NOMO-1 (cell line): ENCODE data around the gene FGFR4.

Source experiments
- DNase-seq, 2 experiments: peaks; one replicate each; lab custom pipeline; 2025; ENCODE audit not compliant: unreplicated experiment in 2 of 2; lab: John Stamatoyannopoulos, UW

Gene FGFR4

DNA sequence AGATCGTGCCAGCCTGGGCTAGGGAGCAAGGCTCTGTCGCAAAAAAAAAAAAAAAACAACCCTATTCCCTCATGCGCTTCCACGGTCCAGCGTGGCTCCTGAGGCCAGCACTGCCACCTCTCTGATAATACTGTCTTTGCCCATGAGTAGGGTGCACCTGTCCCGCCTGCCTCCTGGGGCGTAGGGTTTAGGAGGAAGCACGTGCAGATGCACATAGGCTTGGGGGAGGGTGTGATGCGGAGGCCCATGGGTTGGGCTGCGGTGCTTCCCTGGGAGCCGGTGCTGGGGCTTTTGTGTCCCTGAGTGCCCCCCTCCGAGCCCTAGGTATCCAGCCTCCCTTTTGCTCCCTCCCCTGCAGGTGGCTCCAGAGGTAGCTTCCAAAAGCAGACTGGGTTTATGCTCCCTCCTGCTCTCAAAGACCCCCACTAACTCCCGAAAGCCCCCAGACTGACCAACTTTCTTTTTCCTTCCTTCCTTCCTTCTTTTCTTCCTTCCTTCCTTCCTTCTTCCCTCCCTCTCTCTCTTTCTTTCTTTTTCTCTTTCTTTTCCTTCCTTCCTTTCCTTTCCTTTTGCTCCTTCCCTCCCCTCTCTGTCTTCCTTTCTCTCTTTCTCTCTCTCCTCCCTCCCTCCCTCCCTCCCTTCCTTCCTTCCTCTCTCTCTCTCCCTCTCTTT, 12.8 kb downstream of the FGFR4 start:
- no peak for DNase-seq

DNA sequence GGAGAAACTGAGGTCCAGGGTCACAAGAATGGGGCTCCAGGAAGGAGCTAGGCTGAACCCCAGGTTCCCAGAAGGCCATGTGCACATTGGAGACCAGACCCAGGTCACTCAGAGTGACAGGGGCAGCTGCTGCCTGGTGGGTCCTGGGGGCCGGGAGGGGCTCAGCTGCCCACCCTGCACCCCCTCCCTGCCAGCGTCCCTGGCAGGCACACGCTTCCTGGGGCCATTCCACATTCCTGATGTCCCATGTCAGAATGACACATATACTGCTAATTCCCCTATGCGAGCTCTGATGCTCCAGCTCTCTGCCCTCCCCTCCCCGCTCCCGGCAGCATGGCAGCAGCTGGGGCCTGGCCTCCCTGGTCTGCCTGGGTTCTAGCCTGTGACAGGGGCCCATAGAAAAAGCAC, 14.0 kb downstream of the FGFR4 start:
- no peak for DNase-seq

DNA sequence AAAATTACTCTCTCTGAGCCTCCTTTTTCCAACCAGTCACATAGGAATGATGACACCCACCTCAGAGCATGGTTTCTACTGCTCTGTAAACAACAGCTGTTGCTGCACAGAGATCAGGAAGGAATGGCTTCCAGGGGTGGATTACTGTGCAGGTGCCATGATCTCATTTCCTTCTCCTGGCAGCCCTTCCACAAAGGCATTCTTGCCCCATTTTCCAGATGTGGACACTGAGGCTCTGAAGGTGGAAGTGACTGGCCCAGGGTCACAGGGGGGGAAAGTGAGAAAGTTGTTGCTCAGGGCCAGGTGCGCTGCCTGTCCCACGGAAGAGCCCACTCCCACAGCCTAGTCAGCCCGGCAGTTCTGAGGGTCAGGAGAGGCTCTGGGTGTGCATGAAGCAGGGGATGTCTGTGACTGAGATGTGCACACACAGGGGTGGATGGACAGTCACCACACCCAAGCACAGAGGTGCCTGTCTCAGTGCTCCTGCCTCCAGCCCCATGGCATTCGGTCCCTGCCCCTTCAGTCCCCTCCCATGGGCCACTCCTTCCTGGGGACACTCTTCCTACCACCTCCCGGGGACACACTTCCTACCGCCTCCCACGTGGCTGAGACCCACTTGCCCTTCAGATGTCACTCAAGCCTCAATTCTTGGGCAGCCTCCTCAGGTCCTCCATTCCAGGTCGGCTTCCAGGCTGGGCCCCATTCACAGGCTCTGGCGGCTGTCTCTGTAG, 17.0 kb downstream of the FGFR4 start:
- DNase-seq, result no peak

DNA sequence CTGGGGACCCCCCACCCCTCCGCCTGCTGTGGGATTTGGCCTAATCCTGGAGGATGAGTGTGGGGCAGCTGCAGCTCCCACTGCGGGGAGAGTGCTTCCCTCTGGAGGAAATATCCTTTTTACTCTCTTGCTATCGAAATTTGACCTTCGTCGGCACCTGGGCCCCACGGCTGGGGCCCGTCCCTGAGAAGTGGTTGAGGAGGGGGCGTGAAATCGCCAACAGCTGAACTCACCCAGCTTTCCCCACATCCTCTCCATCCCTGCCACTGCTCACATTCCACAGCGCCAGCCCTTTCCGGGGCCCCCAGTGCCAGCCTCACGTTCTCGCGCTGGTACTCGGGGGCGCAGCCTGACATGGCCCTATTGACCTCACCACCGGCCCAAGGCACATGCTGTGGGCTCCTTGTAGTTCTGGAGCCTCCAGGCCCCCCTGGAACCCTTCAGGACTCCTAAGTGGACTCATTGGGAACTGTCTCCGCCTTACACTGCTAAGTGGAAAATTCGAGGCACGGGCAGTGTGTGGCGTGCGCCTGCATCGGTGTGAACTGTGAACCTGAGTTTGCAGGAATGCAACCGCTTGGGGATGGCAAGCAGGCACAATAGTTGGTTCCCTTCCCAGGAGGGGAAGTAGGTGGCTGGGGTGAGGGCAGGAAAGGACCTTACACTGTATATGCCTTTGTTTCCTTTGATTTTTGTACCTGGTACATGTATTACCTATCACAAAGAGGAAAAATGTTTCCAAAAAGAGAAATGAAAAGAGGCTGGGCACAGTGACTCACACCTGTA, 19.2 kb downstream of the FGFR4 start:
- no peak for DNase-seq

DNA sequence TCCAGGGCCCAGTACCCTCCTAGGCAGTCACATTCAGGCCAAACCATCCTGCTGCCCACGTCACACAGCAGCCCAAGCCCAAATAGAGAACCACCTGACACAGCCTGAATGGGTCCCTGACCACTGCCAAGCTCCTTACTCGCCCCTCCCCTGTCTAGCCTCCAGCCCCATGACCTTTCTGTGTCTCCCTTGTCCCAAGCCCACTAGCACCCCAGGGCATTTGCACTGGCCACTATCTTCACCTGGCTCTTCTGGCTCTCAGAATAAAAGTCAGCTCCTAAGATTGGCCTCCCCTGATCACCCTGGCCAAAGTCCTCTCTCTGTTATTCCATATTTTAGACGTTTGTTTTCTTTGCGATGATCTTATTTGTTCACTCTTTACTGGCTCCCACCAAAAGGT, 20.4 kb downstream of the FGFR4 start:
- no peak for DNase-seq

DNA sequence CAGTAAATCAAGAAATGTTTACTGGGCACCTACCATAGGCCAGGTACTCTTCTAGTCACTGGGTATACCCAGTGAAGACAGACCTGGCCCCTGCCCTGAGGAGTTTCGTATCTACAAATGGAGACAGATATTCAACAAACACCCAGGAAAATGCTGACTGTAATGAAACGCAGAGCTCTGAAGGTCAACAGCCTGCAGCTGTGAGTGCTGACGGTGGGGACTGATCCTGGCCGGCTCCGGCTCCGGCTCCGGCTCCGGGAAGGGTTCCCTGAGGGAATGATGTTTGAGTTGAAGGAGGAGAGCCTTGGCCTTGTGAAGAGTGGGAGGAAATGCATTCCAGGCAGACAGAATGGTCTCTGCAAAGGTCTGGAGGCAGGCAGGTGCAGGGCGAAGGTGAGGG, 23.1 kb downstream of the FGFR4 start:
- no peak for DNase-seq

DNA sequence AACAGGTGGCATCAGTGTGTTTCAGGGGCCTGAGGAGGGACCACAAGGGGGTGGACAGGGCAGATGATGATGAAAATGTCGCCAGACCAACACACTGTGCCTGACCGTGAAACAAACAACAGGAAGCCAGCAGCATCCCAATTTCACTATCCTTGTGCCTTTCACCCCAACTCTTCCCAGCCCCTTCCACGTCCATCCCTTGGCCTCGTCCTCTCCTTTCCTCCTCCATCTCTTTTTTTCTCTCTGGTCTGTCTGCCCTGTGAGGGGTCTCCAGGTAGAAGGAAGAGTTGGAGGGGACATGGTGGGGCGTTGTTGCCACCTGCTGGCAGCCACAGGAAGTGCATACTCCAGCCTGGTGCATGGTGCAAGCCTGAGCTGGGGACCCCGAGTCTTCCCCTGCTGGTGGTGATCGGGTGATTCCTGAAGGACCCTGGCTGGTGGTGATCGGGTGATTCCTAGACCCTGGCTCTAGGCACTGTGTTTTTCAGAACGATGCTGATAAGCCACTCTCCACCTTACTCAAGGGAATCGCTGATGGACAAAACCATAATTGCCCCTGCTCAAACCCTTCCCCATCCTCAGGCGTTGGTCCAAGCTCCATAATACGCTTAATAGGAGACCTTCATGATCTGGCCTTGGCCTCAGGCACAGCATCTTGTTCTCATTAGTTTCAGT, 25.1 kb downstream of the FGFR4 start:
- peak; percentile 29 to 38 for DNase-seq

DNA sequence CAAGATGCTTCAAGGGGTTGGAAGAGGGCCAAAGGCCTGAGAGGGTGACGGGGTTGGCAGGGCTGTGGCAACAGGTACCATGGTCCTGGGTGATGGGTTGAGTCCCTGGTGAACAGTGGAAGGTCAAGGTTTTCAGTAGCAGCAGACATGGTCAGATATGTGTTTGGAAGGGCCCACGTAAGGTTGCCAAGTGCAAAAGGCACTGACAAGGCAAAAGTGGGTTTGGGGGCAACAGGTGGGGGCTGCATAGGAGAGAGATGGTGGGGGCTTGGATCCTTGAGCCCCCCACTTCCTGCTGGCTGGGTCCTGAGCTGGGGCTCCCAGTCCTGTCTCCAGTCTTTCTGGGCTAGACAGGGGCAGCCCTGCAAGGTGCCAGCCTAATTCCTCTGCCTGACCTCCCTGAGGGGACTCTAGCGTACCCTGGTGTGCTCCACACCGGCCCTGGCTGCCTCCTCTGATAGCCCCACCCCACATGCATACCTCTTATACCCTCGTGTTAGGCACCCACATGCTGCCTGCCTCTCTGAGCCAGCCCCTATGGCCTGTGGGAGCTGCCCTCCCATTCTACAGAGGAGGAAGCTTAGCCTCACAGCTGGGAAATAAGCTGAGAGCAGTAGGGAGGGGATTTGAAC, 26.0 kb downstream of the FGFR4 start:
- no peak for DNase-seq

DNA sequence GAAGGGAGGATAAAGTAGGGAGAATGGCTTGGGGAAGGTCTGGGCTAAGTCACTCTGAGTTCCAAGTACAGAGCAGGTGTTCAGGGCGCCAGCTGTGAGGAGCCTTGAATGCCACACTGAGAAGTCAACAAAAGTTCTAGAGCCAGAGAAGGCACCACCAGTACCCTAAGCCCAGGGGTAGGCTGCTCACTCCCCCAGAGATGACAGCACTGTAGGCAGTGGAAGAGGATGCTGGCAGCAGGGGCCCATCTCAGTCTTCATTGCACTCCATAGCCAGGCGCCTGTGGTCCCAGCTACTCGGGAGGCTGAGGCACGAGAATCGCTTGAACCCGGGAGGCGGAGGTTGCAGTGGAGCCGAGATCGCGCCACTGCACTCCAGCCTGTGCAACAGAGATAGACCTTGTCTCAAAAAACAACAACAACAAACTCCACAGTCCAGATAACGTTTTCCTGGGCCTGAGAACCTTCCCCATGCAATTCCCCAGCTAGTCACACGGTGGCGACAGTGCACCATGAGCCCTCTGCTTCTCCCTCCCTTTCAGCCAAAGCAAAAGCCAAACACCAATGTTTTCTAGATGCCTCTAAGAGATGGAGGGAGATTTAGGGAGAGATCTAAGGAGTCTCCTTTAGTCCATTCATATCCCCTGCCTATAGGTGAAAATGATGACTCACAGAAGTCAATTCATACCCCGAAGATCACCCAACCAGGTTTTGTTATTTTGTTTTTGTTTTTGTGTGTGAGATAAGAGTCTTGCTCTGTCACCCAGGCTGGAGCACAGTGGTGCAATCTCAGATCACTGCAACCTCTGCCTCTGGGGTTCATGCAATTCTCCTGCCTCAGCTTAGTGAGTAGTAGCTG, 27.1 kb downstream of the FGFR4 start:
- peak; percentile 64 to 79 for DNase-seq

DNA sequence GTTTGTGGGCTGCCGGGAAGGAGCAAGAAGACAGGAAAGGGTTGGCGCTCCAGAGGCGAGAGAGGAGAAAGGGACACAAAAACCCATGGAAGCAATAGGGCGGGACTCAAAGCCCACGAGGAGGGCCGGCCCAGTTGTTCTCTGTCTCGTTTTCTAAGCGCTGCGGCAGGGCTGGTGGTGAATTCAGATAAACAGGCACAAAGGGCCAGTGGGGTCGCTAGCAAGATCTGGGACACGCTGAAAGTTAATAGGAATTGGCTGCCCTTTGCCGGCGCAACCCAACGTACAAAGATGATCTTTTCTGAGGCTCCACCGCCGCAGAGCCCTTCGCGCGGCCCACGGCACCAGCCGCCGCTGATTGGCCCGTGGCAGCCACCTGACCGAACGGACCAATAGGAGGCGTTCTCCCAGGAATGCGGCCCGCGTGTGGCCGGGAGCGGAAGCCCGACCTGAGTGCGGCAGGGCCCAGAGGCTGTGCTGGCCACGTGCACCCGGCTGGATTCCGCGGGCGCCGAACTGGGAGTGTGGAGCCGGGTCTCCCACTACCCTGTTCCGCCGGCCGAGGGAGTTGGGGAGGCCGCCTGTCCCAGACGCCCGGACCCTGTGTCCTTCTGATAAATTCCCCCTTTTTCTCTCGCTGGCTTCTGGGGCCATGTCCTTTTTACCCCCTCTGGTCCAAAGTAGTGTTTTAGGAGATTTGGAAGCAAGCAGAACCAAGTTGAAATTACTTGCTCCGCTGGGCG, 30.1 kb downstream of the FGFR4 start:
- DNase-seq, result no peak

DNA sequence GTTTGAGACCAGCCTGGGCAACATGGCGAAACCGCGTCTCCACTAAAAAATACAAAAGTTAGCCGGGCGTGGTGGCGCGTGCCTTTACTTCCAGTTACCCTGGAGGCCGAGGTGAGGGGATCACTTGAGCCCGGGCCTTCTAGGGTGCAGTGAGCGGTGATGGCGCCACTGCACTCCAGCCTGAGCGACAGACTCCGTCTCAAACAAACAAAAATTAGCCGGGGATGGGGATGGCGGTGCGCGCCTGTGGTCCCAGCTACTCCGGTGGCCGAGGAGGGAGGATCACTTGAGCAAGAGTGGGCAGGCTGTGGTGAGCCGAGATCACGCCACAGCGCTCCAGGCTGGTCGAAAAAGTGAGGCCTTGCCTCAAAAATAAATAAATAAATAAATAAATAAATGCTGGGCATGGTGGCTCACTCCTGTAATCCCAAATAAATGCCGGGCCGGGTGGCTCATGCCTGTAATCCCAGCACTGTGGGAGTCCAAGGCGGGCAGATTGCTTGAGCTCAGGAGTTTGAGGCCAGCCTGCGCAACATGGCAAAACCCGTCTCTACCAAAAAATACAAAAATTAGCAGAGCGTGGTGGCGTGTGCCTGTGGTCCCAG, 30.8 kb downstream of the FGFR4 start:
- no peak for DNase-seq

DNA sequence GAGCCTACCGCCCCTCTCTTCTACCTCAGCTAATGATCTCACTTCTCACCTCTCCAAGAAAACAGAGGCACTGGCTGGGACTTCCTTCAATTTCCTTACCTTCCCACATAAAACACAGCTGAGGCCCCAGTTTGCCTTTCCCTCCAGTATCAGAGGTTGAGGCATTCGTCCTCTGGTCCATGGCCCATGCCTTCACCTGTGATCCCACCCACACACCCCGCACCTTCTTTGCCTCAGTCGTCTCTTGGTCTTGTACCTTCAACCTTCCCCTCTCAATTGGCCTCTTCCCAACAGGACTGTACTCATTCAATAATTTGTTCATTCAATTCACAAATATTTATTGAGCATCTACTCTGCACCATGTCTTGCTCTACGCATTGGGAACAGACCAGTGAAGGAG, 35.9 kb downstream of the FGFR4 start:
- DNase-seq, result no peak

DNA sequence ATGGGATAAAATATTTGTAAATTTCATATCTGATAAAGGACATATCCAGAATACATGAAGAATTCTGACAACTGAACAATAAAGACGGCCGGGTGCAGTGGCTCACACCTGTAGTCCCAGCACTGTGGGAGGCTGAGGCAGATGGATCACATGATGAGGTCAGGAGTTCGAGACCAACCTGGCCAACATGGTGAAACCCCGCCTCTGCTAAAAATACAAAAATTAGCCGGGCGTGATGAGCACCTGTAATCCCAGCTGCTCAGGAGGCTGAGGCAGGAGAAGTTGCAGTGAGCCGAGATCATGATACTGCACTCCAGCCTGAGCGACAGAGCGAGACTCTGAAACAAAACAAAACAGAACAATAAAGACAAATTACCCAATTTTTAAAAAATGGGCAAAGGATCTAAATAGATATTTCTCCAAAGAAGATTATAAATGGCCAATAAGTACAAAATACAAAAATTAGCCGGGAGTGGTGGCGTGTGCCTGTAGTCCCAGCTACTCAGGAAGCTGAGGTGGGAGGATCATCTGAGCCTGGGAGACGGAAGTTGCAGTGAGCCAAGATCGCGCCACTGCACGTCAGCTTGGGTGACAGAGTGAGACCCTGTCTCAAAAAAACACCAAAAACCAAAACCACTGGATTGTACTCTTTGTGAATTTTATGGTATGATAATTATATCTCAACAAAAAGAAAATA, 37.2 kb downstream of the FGFR4 start:
- DNase-seq, result no peak

DNA sequence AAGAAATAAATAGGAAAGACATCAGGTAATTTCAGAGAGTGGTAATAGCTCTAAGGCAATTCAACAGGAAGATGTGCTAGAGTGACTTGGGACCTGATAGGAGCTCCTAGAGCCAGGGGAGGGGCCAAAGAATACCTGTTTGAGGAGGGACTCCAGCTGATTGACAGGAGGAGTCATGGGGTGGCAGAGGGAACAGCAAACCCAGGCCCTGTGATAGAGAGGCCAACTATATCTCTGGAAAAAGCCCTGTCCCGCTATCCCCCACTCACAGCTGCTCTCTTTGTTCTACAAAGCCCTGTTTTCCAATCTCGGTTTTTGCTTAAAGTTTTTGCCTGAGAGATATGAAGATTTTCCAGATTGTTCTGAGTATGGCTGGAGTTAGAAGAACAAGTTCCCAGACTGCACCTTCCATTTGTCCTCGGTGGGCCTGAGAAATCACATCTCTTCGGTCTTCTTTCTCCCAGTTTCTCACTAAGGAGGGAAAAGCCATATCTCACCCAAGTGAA, 37.8 kb downstream of the FGFR4 start:
- DNase-seq, result no peak

DNA sequence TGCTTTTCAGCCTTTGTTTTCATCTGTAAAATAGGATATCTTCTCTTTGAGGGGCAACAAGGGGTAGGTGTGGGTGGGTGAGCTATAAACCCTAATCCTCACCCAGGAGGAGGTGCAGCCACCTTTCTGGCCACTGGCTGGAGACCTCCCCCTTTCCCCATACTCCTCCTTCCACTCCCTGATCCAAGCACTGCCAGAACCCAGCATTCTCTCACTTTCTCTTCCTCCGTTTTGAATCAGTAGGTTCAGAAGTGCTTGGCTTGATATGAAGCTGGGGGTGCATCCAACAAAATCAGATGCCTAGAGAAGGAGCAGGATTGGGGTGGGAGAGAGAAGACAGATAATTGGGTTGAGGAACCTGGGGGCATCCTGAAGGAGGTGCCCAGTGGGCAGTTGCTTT, 40.1 kb downstream of the FGFR4 start:
- DNase-seq, result no peak

DNA sequence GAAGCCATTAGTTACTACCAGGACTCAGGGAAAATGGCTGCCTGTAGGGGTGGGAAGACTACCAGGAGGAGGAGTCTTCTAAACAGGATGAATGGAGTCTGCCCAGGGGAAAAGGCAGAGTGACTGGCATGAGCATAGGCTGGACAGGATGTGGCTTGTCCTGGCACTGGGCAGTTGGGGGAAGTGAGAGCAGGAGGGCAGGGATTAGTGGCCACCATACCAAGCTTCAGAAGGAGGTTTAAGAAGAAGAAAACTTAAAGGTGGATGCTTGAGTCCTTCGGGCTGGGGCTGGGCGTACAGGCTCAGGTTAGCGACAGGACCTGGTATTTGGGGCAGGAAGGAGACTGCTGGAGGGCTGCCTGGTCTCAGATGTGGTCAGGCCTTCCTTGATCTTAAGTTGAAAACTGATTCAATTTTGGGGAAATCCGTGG, 41.9 kb downstream of the FGFR4 start:
- DNase-seq, result no peak

DNA sequence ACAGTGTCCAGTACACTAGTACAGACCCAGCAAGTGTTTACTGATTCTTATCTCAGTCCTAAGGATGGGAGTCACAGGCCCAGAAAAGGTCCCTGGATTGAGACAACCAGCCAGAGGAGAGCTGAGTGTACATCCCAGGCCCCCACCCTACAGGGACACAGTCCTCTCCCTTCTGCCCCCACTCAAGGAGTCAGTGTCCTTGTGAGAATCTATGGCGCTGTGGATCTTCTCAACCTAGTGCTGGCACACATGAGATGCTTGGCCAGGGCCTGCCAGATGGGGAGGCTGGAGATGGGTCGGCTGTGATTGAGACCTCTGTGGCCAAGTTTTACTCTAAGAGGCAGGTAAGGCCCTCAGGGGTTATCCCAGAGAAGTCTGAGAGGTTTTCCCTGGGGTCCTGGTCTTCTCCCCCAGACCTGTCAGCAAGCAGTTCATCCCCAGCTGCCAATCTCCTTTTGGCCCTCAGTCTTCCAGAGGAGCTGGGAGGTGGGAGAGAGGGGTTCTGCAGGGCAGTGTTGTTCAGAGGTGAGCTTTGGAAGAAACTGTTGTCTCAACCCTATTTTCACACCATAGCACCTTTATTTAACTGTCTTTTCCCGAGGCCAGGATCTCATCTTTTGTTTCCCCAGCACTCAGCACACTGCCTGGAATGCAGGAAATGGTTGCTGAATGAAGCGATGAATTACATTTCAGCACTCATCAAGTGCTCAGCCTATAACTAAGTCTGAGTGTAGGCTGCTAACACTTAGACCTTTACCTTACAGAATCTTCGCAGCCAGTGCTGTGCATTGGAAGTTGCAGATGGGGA, 43.7 kb downstream of the FGFR4 start:
- no peak for DNase-seq
